ENCODE results near the gene ZNF329. TPM values are rescaled to one million over a fixed set of nuclear protein-coding genes. Genes with fewer than 3 reads are reported as not detected.
A peak's percentile ranks its signal among the peaks of the same experiment; 100 is the strongest.

Gene ZNF329
- total RNA-seq (2014; rRNA removed; shearing (Covaris generic)) (15.2 and 16.9 TPM in 2 replicates), polyA plus RNA-seq (2016; fragmentation: Nextera tagmentation; extraction: Ambion mirVana) (2.7 and 3.3 TPM in 2 replicates)
- long read RNA-seq, partial matches to known transcripts = 0 of 3 reads
- long read RNA-seq, other reads (novel, unspliced or antisense) = 3 of 3 reads

DNA sequence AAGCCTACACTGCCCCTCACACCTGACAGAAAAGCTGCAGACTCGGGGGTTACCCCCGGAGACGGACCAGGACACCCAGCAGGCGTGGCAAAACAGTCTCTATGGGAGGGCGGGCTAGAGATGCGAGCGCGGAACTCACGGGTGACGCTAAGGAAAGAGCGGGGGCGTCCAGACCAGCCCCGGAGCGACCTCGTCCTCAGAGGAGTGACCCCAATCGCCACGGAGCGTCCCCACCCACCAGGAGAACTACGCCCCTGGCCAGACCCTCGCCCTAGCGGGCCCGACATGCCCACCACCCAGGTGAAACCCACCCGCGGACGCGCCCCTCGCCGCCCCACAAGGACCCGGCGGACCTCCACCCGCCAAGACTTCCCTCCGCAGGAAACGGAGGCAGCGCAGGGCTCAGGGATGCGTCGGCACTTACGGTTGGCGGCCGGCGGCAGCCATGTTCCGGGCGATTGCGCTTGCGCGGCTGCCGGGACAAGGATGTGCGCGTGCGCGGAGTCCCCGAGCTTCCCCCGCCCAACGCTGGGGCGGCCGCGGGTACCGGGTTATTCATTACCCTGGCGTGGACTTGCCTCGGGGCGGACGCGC, at the start of gene ZNF329:
Gene ZNF329, minus strand, starts transcription at position 462 of the 594 bp plus-strand sequence. CDS start 21,286 bp downstream, outside the sequence.
- Mint-ChIP-seq H3K27me3 (ENCODE audit: insufficient read depth, low read depth, poor library complexity) (peaks cover 11% of the 10 kb centered on the region), H3K4me1 (peaks cover 11% of the 10 kb centered on the region), H3K27ac (peak within 1 kb of the TSS; percentile 90), H3K4me3 (peak within 1 kb of the TSS; percentile 96), H3K9me3 (peaks cover 40% of the 10 kb centered on the region), H3K36me3 (ENCODE audit: low read depth) (peaks cover 33% of the 10 kb centered on the region)
- ATAC-seq = peak; percentile 53
- Histone ChIP-seq H3K27me3 (ENCODE audit: insufficient read depth) (no peaks in the 10 kb centered on the region), H2AFZ (peak within 1 kb of the TSS; percentile 91), H3F3A (replicated peaks; ENCODE audit: low read depth) (no peaks in the 10 kb centered on the region), H3K9me2 (ENCODE audit: insufficient read depth) (peaks cover 8% of the 10 kb centered on the region), H3K79me2 (replicated peaks; ENCODE audit: insufficient read depth) (peaks cover 41% of the 10 kb centered on the region), H3K4me2 (peak within 1 kb of the TSS; percentile 84), H3K36me3 (ENCODE audit: insufficient read depth) (peaks cover 12% of the 10 kb centered on the region; the same call in 1 of the 2 replicates), H3K27ac (ENCODE audit: low read depth) (peak within 1 kb of the TSS; percentile 94), H4K20me1 (replicated peaks; ENCODE audit: insufficient read depth) (no peaks in the 10 kb centered on the region), H3K4me1 (ENCODE audit: insufficient read depth) (peaks cover 12% of the 10 kb centered on the region; the same call in 1 of the 2 replicates), H3K4me3 (peak within 1 kb of the TSS; percentile 96)
- DNase-seq (ENCODE audit: low spot score) = peak; percentile 89
- TF ChIP-seq ZNF114 (CRISPR knock-in tag; IDR thresholded peaks at IDR 0.05) (no peak), POLR2AphosphoS5 (IDR thresholded peaks at IDR 0.05; ENCODE audit: low read depth) (peak; percentile 88), ZNF331 (CRISPR knock-in tag; IDR thresholded peaks at IDR 0.05; ENCODE audit: low read depth) (no peak)

- no peaks in the 10 kb centered on the region for H4K20me1 ChIP-seq (replicated peaks; ENCODE audit: insufficient read depth)
- H3K9me2 ChIP-seq (ENCODE audit: insufficient read depth) = no peaks in the 10 kb centered on the region
- peak overlapping the region; percentile 21; the same call in 1 of the 2 replicates for H3K4me3 ChIP-seq
- ATAC-seq (no peak), DNase-seq (ENCODE audit: low spot score) (peak; percentile 12)
- H3K4me2 ChIP-seq = no peak overlapping the region
- no peak overlapping the region for H3K27ac ChIP-seq (ENCODE audit: low read depth)
- H3K27me3 Mint-ChIP-seq (ENCODE audit: insufficient read depth, low read depth, poor library complexity) = peaks cover 10% of the 10 kb centered on the region
- no peak for TF ChIP-seq EZH2phosphoT487 (IDR thresholded peaks at IDR 0.05; ENCODE audit: unreplicated experiment)
- TF ChIP-seq ZNF462 (CRISPR knock-in tag; IDR thresholded peaks at IDR 0.05) = no peak
- no peak for TF ChIP-seq ZNF114 (CRISPR knock-in tag; IDR thresholded peaks at IDR 0.05)
- no peak for TF ChIP-seq CREB1 (CRISPR knock-in tag; IDR thresholded peaks at IDR 0.05; ENCODE audit: low read depth)
- TF ChIP-seq, protein P1, sequence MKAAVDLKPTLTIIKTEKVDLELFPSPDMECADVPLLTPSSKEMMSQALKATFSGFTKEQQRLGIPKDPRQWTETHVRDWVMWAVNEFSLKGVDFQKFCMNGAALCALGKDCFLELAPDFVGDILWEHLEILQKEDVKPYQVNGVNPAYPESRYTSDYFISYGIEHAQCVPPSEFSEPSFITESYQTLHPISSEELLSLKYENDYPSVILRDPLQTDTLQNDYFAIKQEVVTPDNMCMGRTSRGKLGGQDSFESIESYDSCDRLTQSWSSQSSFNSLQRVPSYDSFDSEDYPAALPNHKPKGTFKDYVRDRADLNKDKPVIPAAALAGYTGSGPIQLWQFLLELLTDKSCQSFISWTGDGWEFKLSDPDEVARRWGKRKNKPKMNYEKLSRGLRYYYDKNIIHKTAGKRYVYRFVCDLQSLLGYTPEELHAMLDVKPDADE (IDR thresholded peaks at IDR 0.05) = no peak
- no peak for TF ChIP-seq POLR2AphosphoS5 (IDR thresholded peaks at IDR 0.05; ENCODE audit: low read depth)
- no peak for TF ChIP-seq ZNF331 (CRISPR knock-in tag; IDR thresholded peaks at IDR 0.05; ENCODE audit: low read depth)
- no peak for TF ChIP-seq NANOG (IDR thresholded peaks at IDR 0.05; ENCODE audit: borderline replicate concordance)
- TF ChIP-seq, protein P2, sequence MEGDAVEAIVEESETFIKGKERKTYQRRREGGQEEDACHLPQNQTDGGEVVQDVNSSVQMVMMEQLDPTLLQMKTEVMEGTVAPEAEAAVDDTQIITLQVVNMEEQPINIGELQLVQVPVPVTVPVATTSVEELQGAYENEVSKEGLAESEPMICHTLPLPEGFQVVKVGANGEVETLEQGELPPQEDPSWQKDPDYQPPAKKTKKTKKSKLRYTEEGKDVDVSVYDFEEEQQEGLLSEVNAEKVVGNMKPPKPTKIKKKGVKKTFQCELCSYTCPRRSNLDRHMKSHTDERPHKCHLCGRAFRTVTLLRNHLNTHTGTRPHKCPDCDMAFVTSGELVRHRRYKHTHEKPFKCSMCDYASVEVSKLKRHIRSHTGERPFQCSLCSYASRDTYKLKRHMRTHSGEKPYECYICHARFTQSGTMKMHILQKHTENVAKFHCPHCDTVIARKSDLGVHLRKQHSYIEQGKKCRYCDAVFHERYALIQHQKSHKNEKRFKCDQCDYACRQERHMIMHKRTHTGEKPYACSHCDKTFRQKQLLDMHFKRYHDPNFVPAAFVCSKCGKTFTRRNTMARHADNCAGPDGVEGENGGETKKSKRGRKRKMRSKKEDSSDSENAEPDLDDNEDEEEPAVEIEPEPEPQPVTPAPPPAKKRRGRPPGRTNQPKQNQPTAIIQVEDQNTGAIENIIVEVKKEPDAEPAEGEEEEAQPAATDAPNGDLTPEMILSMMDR (conservative IDR thresholded peaks at IDR 0.05; ENCODE audit: low read depth in 2 of 2) = no peak
- H3K4me1 ChIP-seq (ENCODE audit: insufficient read depth) = no peaks in the 10 kb centered on the region
- H3K27ac Mint-ChIP-seq = no peak overlapping the region
- H3K79me2 ChIP-seq (replicated peaks; ENCODE audit: insufficient read depth) = peaks cover 7% of the 10 kb centered on the region; the same call in 1 of the 2 replicates
- peaks cover 100% of the 10 kb centered on the region for H3K36me3 Mint-ChIP-seq (ENCODE audit: low read depth)
- H3K36me3 ChIP-seq (ENCODE audit: insufficient read depth) = peaks cover 64% of the 10 kb centered on the region
- no peak overlapping the region for H2AFZ ChIP-seq
- H3K4me1 Mint-ChIP-seq = no peaks in the 10 kb centered on the region
- no peak overlapping the region for H3K4me3 Mint-ChIP-seq
- peaks cover 4% of the 10 kb centered on the region; the same call in 1 of the 2 replicates for H3K27me3 ChIP-seq (ENCODE audit: insufficient read depth)
- peaks cover 7% of the 10 kb centered on the region; the same call in 1 of the 2 replicates for H3F3A ChIP-seq (replicated peaks; ENCODE audit: low read depth)
- peaks cover 100% of the 10 kb centered on the region for H3K9me3 Mint-ChIP-seq
These were observed 46.5 kb upstream of the ZNF329 start for GRCh38 chr19:58196901-58197616.
